Stomach (tissue), 9 donors: ENCODE results near the gene ASTN2. TPM values are rescaled to one million over a fixed set of nuclear protein-coding genes. Genes with fewer than 3 reads are reported as not detected.

Experiments used
- DNase-seq, 2 donors: peaks; one replicate each; pipeline versions ENCODE4 v3.0.0 to v3.0.0-alpha.2; 2013 to 2019
- H3K27ac ChIP-seq, 5 donors: fragments of 200-600 bp in 4 of 5; sonication (generic) in 4 of 5; one replicate each; pipeline ENCODE4 v1.5.1; 2013 to 2019; ENCODE audit warnings: mild to moderate bottlenecking in 1 of 5, moderate library complexity in 1 of 5
- H3K27me3 ChIP-seq, 3 donors: fragments of 200-600 bp; sonication (generic); one replicate each; pipeline ENCODE4 v1.5.1; 2017 to 2019; ENCODE audit warnings: mixed run types in 1 of 3
- H3K36me3 ChIP-seq, 4 donors: fragments of 200-600 bp; sonication (generic); 1 replicate in 3 of 4; 2 replicates in 1 of 4; pipeline ENCODE4 v1.5.1; 2016 to 2019
- H3K4me1 ChIP-seq, 4 donors: fragments of 200-600 bp; sonication (generic); one replicate each; pipeline ENCODE4 v1.5.1; 2016 to 2019
- H3K4me3 ChIP-seq, 4 donors: fragments of 200-600 bp; sonication (generic) in 3 of 4; one replicate each; pipeline ENCODE4 v1.5.1; 2016 to 2019; ENCODE audit warnings: mild to moderate bottlenecking in 1 of 4
- H3K9me3 ChIP-seq, 4 donors: fragments of 200-600 bp; sonication (generic); one replicate each; pipeline ENCODE4 v1.5.1; 2016 to 2019
- EP300 ChIP-seq: sonication (generic); formaldehyde crosslinking; IDR thresholded peaks from one replicate; pipeline ENCODE4 v1.6.1; 2017; ENCODE audit warnings: antibody characterized with exemption
- POLR2A ChIP-seq, 4 donors: fragments of 450-650 bp; IDR thresholded peaks; one replicate each; pipeline ENCODE4 v1.6.1; 2016; ENCODE audit warnings: antibody characterized with exemption in 4 of 4, control low read depth in 2 of 4, mild to moderate bottlenecking in 1 of 4, moderate library complexity in 1 of 4
- POLR2AphosphoS5 ChIP-seq, 3 donors: sonication (generic); formaldehyde crosslinking; IDR thresholded peaks; one replicate each; pipeline ENCODE4 v1.6.1; 2016; ENCODE audit warnings: antibody characterized with exemption in 3 of 3
- WGBS, 5 donors: extraction: QIAGEN DNeasy Blood & Tissue Kit in 3 of 5; methylation state at CpG; one replicate each; pipeline versions ENCODE4 v1.1.5 to v1.1.7; 2013 to 2018; 5-methylcytosine and 5-hydroxymethylcytosine counted together
- intact Hi-C: fragments of 100-400 bp; cut with DNase I; formaldehyde crosslinking; loops from one replicate; pipeline ENCODE4 v1.15.1; 2023; ENCODE audit warnings: low total_unique reads
- polyA plus RNA-seq, 3 donors: library from polyadenylated mRNA; stranded (reverse); fragments of 200-250 nt; gene quantifications; one replicate each; pipeline ENCODE4 v1.2.3, GENCODE V29; 2013
- total RNA-seq, 5 donors: library from RNA; depleted of rRNA; stranded (reverse); fragments of >200 nt; gene quantifications; one replicate each; pipeline versions ENCODE4 v1.1.0 to v1.2.3, GENCODE V29; 2014 to 2016
- TF ChIP-seq, protein P1 (sequence below), 7 experiments: fragments of 450-650 bp in 4 of 7; fragments of 200-600 bp in 3 of 7; sonication (generic) in 3 of 7; IDR thresholded peaks; one replicate each; pipeline ENCODE4 v1.5.1; 2016 to 2019; ENCODE audit warnings: antibody characterized with exemption in 7 of 7, control low read depth in 2 of 7, mild to moderate bottlenecking in 1 of 7
- donor health status: healthy with polysubstance abuse.
- donor health status: Bipolar disorder and iron deficiency.
- donor health status: healthy.

Gene ASTN2
- total and polyA plus RNA-seq, 8 donors: 2.1 to 22.3 (median 4.2) TPM; not detected in 1

DNA sequence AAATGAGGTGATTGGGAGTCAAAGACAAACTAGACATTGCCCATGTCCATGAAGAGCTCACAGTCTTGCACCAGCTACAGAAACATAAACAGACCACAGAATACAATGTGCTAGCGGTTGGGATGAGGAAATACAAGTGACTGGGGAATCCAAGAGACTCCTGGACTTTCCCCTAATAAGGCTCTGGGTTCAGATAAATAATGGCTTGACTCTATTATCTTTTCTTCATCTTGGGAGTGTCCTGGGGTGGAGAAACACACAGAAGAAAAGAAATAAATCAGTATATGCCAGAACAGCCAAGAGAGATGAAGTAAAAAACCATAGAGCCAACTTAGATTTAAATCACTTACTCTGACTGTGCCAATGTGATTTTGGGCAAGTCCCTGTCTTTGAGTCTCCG lies 1033.5 kb downstream of the ASTN2 start:
- Histone ChIP-seq H3K4me1 (no peaks in the 10 kb centered on the region), H3K9me3 (no peaks in the 10 kb centered on the region), H3K27me3 (no peaks in the 10 kb centered on the region), H3K36me3 (peaks cover 0 to 6% (median 0%) of the 10 kb centered on the region in 4 donors), H3K27ac (no peak overlapping the region), H3K4me3 (no peak overlapping the region)
- TF ChIP-seq POLR2A (IDR thresholded peaks at IDR 0.05): no peak
- TF ChIP-seq EP300: no peak
- TF ChIP-seq, protein P1, sequence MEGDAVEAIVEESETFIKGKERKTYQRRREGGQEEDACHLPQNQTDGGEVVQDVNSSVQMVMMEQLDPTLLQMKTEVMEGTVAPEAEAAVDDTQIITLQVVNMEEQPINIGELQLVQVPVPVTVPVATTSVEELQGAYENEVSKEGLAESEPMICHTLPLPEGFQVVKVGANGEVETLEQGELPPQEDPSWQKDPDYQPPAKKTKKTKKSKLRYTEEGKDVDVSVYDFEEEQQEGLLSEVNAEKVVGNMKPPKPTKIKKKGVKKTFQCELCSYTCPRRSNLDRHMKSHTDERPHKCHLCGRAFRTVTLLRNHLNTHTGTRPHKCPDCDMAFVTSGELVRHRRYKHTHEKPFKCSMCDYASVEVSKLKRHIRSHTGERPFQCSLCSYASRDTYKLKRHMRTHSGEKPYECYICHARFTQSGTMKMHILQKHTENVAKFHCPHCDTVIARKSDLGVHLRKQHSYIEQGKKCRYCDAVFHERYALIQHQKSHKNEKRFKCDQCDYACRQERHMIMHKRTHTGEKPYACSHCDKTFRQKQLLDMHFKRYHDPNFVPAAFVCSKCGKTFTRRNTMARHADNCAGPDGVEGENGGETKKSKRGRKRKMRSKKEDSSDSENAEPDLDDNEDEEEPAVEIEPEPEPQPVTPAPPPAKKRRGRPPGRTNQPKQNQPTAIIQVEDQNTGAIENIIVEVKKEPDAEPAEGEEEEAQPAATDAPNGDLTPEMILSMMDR (IDR thresholded peaks at IDR 0.05): no peak
- TF ChIP-seq POLR2AphosphoS5 (IDR thresholded peaks at IDR 0.05): no peak
- WGBS, 5 donors: 76 to 88% (median 85%) methylated on average over 2 of the region's 2 CpGs
- DNase-seq: no peak
- intact Hi-C loops: no loop called here

GRCh38 chr9:116380496-116380995 lies 1034.3 kb downstream of the ASTN2 start:
- Histone ChIP-seq H3K4me3 (no peak overlapping the region), H3K27me3 (no peaks in the 10 kb centered on the region), H3K36me3 (peaks cover 0 to 6% (median 0%) of the 10 kb centered on the region in 4 donors), H3K4me1 (no peaks in the 10 kb centered on the region), H3K9me3 (no peaks in the 10 kb centered on the region), H3K27ac (no peak overlapping the region)
- DNase-seq: no peak
- intact Hi-C loops: no loop called here
- TF ChIP-seq POLR2AphosphoS5 (IDR thresholded peaks at IDR 0.05) (no peak), POLR2A (IDR thresholded peaks at IDR 0.05) (no peak), EP300 (no peak)
- TF ChIP-seq, protein P1 (IDR thresholded peaks at IDR 0.05): no peak

- no peak overlapping the region for H3K27ac ChIP-seq
- intact Hi-C loops: no loop called here
- peaks cover 0 to 6% (median 0%) of the 10 kb centered on the region in 4 donors for H3K36me3 ChIP-seq
- TF ChIP-seq EP300: no peak
- TF ChIP-seq POLR2AphosphoS5 (IDR thresholded peaks at IDR 0.05): no peak
- TF ChIP-seq, protein P1 (IDR thresholded peaks at IDR 0.05): no peak
- TF ChIP-seq POLR2A (IDR thresholded peaks at IDR 0.05): no peak
- H3K9me3 ChIP-seq: no peaks in the 10 kb centered on the region
- no peaks in the 10 kb centered on the region for H3K4me1 ChIP-seq
- 81 to 89% (median 85%) methylated on average over 2 of the region's 2 CpGs for WGBS, 5 donors
- no peak overlapping the region for H3K4me3 ChIP-seq
- DNase-seq: no peak
- no peaks in the 10 kb centered on the region for H3K27me3 ChIP-seq
These were observed 1035.0 kb downstream of the ASTN2 start for GRCh38 chr9:116379821-116380220.

- no peak overlapping the region for H3K4me3 ChIP-seq
- TF ChIP-seq POLR2A (IDR thresholded peaks at IDR 0.05): no peak
- no peak for TF ChIP-seq POLR2AphosphoS5 (IDR thresholded peaks at IDR 0.05)
- TF ChIP-seq, protein P1 (IDR thresholded peaks at IDR 0.05): no peak
- TF ChIP-seq EP300: no peak
- H3K36me3 ChIP-seq: peaks cover 0 to 6% (median 0%) of the 10 kb centered on the region in 4 donors
- WGBS, 5 donors: 85 to 98% (median 93%) methylated on average over 2 of the region's 2 CpGs
- no peaks in the 10 kb centered on the region for H3K27me3 ChIP-seq
- no peak for DNase-seq
- no peaks in the 10 kb centered on the region for H3K4me1 ChIP-seq
- intact Hi-C loops: no loop called here
- no peak overlapping the region for H3K27ac ChIP-seq
- no peaks in the 10 kb centered on the region for H3K9me3 ChIP-seq
These were observed 1036.0 kb downstream of the ASTN2 start for GRCh38 chr9:116378873-116379272.
